SU-DHL-6 (cell line): ENCODE results near the gene CADM2.

Experiments
- CTCF ChIP-seq: fragments of 200-600 bp; sonication (generic); IDR thresholded peaks from one replicate; pipeline ENCODE4 v1.5.1; 2017; ENCODE audit warnings: antibody characterized with exemption, mild to moderate bottlenecking, low read length, moderate library complexity; ENCODE audit not compliant: insufficient read depth, poor library complexity, severe bottlenecking
- EZH2phosphoT487 ChIP-seq: fragments of 200-600 bp; sonication (generic), shearing (Covaris generic); conservative IDR thresholded peaks from 2 replicates; pipeline ENCODE4 v1.6.1; 2018; ENCODE audit warnings: mild to moderate bottlenecking, antibody characterized with exemption, low read length, moderate library complexity, mixed read lengths

GRCh38 chr3:85321892-85322291, 363.1 kb downstream of the CADM2 start:
- TF ChIP-seq CTCF (no peak), EZH2phosphoT487 (no peak)
